Activated CD8-positive, alpha-beta T cell treated with anti-CD3 and anti-CD28 coated beads for 36 hours (primary cell): ENCODE results near the gene COL4A1. TPM values are rescaled to one million over a fixed set of nuclear protein-coding genes. Genes with fewer than 3 reads are reported as not detected.

Experiments
- ATAC-seq: fragments of 200-7000 bp; cut with Tn5 transposase; one replicate; pipeline ENCODE4 v1.10.0; 2021; ENCODE audit warnings: mild to moderate bottlenecking, moderate library complexity
- CTCF ChIA-PET: fragments of 350-600 bp; sonication (Branson Sonifier 250); formaldehyde crosslinking; loops from one replicate; lab custom pipeline; 2021; ENCODE audit warnings: antibody characterized with exemption; lab: Charles Lee
- POLR2A ChIA-PET: fragments of 350-600 bp; sonication (Branson Sonifier 250); formaldehyde crosslinking; loops from one replicate; lab custom pipeline; 2021; ENCODE audit warnings: antibody characterized with exemption; lab: Charles Lee
- DNase-seq: peaks from one replicate; pipeline ENCODE4 v3.0.0-alpha.2; 2020
- H3K27ac Mint-ChIP-seq: one replicate; pipeline ENCODE4 v1.8.0; 2021; ENCODE audit warnings: mild to moderate bottlenecking, mixed read lengths
- H3K27me3 Mint-ChIP-seq: one replicate; pipeline ENCODE4 v1.8.0; 2021; ENCODE audit warnings: mixed read lengths
- H3K36me3 Mint-ChIP-seq: one replicate; pipeline ENCODE4 v1.8.0; 2021; ENCODE audit warnings: low read depth, mixed read lengths
- H3K4me1 Mint-ChIP-seq: one replicate; pipeline ENCODE4 v1.8.0; 2021; ENCODE audit warnings: low read depth, mixed read lengths
- H3K4me3 Mint-ChIP-seq: one replicate; pipeline ENCODE4 v1.8.0; 2021; ENCODE audit warnings: mild to moderate bottlenecking, moderate library complexity, mixed read lengths
- H3K9me3 Mint-ChIP-seq: one replicate; pipeline ENCODE4 v1.8.0; 2021; ENCODE audit warnings: mixed read lengths
- intact Hi-C: fragments of 100-400 bp; cut with micrococcal nuclease; formaldehyde crosslinking; loops from one replicate; pipeline ENCODE4 v1.10.0; 2022
- total RNA-seq, 2 experiments: library from RNA; stranded (reverse); gene quantifications; one replicate each; pipeline ENCODE4 v1.2.3, GENCODE V29; 2021
- TF ChIP-seq, protein P1 (sequence below): fragments of 200-600 bp; IDR thresholded peaks from one replicate; pipeline ENCODE4 v1.8.0; 2022; ENCODE audit warnings: antibody characterized with exemption, mild to moderate bottlenecking

The COL4A1 gene
- total RNA-seq, 2 experiments from 2014 or later, result not detected

DNA sequence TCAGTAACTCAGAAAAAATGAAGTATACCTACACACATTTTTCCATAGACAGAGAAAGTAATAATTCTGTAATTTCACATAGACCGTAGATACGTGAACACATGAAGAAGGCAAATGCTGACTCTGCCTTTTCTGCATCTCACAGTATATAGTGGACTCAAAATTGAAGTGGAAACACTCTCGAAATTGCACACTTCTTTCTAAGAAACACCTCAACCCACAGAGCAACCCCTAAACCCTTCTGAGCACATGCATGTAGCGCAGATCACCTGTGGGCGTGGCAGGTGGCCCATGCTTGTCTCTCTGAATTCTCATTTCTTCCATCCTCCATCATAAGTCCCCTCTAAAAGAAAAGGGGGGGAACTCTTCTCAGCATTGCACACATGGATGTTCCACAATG, 34.7 kb downstream of the COL4A1 start:
- ChIA-PET POLR2A (no interaction called here), CTCF (no interaction called here)
- H3K4me1 Mint-ChIP-seq, result no peaks in the 10 kb centered on the region
- H3K27ac Mint-ChIP-seq, result no peak overlapping the region
- ATAC-seq, result no peak
- DNase-seq, result no peak
- intact Hi-C loops, result no loop called here
- no peaks in the 10 kb centered on the region for H3K9me3 Mint-ChIP-seq
- no peaks in the 10 kb centered on the region for H3K36me3 Mint-ChIP-seq
- peaks cover 6% of the 10 kb centered on the region for H3K27me3 Mint-ChIP-seq
- H3K4me3 Mint-ChIP-seq, result no peak overlapping the region
- TF ChIP-seq, protein P1, sequence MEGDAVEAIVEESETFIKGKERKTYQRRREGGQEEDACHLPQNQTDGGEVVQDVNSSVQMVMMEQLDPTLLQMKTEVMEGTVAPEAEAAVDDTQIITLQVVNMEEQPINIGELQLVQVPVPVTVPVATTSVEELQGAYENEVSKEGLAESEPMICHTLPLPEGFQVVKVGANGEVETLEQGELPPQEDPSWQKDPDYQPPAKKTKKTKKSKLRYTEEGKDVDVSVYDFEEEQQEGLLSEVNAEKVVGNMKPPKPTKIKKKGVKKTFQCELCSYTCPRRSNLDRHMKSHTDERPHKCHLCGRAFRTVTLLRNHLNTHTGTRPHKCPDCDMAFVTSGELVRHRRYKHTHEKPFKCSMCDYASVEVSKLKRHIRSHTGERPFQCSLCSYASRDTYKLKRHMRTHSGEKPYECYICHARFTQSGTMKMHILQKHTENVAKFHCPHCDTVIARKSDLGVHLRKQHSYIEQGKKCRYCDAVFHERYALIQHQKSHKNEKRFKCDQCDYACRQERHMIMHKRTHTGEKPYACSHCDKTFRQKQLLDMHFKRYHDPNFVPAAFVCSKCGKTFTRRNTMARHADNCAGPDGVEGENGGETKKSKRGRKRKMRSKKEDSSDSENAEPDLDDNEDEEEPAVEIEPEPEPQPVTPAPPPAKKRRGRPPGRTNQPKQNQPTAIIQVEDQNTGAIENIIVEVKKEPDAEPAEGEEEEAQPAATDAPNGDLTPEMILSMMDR, result no peak

DNA sequence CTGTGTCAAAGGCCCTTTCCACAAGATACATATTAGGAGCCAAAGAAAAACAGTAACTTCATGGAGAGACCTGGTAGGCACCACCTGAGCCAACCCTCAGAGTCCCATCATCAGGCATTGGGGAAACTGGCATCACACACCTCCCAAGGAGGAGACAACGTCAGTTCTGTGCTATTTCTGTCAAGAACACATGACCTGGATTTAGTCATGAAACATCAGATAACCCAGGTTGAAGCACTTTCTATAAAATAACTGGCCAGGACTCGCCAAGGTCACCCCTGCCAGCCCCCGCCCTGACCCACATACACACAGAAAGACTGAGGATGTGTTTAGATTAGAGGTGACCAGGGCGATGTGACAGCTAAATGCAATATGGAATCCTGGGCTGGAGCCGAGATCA, 35.6 kb downstream of the COL4A1 start:
- Mint-ChIP-seq H3K27me3 (peaks cover 9% of the 10 kb centered on the region), H3K9me3 (no peaks in the 10 kb centered on the region), H3K4me1 (no peaks in the 10 kb centered on the region), H3K27ac (no peak overlapping the region), H3K4me3 (no peak overlapping the region), H3K36me3 (no peaks in the 10 kb centered on the region)
- DNase-seq (no peak), ATAC-seq (no peak)
- ChIA-PET CTCF (no interaction called here), POLR2A (no interaction called here)
- TF ChIP-seq, protein P1, result no peak
- intact Hi-C loops, result no loop called here

DNA sequence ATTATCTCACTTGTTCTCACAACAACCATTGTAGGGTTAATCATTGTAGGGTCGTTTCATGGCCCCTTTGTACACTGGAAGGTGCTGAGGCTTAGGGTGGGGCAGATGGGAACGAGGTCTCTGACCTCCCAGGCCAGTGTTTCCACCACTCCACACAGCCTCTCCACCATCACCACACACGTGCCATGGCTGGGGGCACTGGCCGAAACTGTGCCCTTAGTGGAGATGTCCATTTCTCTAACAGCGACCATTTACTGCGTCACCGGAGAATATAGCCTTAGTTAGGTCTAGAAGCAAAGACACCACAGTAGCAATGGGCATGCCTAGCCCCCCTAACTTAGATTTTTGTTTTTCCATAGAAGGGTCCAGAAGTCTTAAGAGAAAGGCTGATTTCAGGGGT, 36.5 kb downstream of the COL4A1 start:
- peaks cover 10% of the 10 kb centered on the region for H3K27me3 Mint-ChIP-seq
- CTCF ChIA-PET, result no interaction called here

DNA sequence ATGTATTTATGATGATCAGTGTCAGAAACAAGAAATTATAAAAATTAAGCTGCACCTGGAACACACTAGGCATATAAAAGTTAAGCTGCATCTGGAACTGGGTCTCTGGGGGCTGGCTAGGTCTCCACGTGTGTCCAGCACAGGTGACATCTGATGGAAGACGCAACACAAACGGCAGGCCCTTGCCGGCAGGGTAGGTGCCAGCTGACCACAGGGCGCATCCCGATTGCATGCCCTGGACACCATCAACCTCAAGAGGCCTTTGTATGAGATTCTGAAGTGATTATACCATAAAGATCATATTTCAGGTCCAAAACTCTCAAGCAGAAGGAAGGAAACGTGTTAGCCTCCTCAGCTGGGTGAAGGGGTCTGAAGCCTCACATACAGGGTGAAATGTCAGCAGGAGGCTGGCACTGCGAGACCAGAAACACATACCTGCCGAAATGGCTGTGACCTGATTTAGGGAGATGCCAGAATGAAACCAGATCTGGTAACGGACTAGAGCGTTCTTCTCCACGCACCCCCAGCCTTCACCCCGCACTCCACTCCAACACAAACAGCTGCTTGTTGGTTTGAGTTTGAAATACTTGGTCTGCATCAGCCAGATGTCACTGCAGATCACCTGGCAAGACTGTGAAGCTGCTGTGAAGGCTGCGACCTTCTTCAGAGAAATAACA, 37.3 kb downstream of the COL4A1 start:
- H3K4me1 Mint-ChIP-seq, result no peaks in the 10 kb centered on the region
- ChIA-PET POLR2A (no interaction called here), CTCF (no interaction called here)
- no peaks in the 10 kb centered on the region for H3K9me3 Mint-ChIP-seq
- DNase-seq, result no peak
- H3K27ac Mint-ChIP-seq, result no peak overlapping the region
- H3K27me3 Mint-ChIP-seq, result peaks cover 13% of the 10 kb centered on the region
- H3K36me3 Mint-ChIP-seq, result no peaks in the 10 kb centered on the region
- no peak for ATAC-seq
- intact Hi-C loops, result no loop called here
- H3K4me3 Mint-ChIP-seq, result no peak overlapping the region
- TF ChIP-seq, protein P1, result no peak

More for the DNA sequence above, 36.5 kb downstream of the COL4A1 start:
- POLR2A ChIA-PET, result no interaction called here
- Mint-ChIP-seq H3K4me3 (no peak overlapping the region), H3K4me1 (no peaks in the 10 kb centered on the region), H3K27ac (no peak overlapping the region), H3K36me3 (no peaks in the 10 kb centered on the region), H3K9me3 (no peaks in the 10 kb centered on the region)
- ATAC-seq (no peak), DNase-seq (no peak)
- intact Hi-C loops, result no loop called here
- TF ChIP-seq, protein P1, result no peak

DNA sequence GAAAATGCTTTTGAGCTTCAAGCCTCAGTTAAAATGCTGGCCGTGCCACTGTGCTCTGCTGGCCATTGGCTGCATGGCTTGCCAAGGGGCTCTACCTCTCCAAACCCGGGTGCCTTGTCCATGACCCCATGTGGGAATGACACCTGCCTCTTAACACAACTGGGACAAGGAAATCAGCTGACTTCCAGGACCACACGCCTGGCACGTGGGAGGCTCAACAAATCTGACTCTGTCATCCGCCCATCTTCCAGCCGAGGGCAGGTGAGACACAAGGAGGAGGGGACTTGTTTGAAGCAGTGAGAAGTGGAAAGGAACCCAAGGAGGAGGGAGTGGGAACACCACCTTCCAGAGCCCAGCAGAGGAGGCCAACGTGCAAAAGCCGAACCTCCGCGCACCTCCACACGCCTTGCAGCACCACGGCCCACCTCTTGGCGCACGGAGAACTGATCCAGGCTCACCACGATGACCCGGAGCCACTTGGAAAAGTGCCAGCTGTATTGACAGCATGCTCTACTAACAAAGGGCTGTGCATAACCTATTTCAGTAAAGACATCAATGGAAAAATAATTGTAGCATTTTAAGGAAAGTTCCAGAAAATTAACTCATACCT, 38.3 kb downstream of the COL4A1 start:
- ATAC-seq, result no peak
- peaks cover 15% of the 10 kb centered on the region for H3K27me3 Mint-ChIP-seq
- no peaks in the 10 kb centered on the region for H3K4me1 Mint-ChIP-seq
- intact Hi-C loops, result no loop called here
- ChIA-PET POLR2A (no interaction called here), CTCF (no interaction called here)
- no peak overlapping the region for H3K27ac Mint-ChIP-seq
- no peak overlapping the region for H3K4me3 Mint-ChIP-seq
- H3K9me3 Mint-ChIP-seq, result no peaks in the 10 kb centered on the region
- H3K36me3 Mint-ChIP-seq, result no peaks in the 10 kb centered on the region
- TF ChIP-seq, protein P1, result no peak
- DNase-seq, result no peak
